Raji (cell line): ENCODE results near the gene CREM.

Experiments used
- POLR2A ChIP-seq: IDR thresholded peaks from 2 replicates; pipeline ENCODE4 v1.6.1; 2011; ENCODE audit warnings: low read depth, low read length, control low read depth; ENCODE audit not compliant: insufficient read depth

Gene CREM

GRCh38 chr10:35172574-35172973 lies 45.9 kb downstream of the CREM start:
- no peak for TF ChIP-seq POLR2A

GRCh38 chr10:35178331-35178730 lies 51.7 kb downstream of the CREM start:
- TF ChIP-seq POLR2A = no peak

GRCh38 chr10:35182631-35183510 lies 56.2 kb downstream of the CREM start:
- TF ChIP-seq POLR2A = no peak

GRCh38 chr10:35184527-35185171 lies 58.0 kb downstream of the CREM start:
- TF ChIP-seq POLR2A = no peak

- TF ChIP-seq POLR2A = no peak
Measured at GRCh38 chr10:35185260-35186034, 58.8 kb downstream of the CREM start.

- TF ChIP-seq POLR2A = no peak
Measured at GRCh38 chr10:35188954-35189353, 62.3 kb downstream of the CREM start.

GRCh38 chr10:35191523-35191922 lies 64.9 kb downstream of the CREM start:
- TF ChIP-seq POLR2A = no peak

- TF ChIP-seq POLR2A = no peak
Measured at GRCh38 chr10:35192645-35193249, 66.1 kb downstream of the CREM start.

- no peak for TF ChIP-seq POLR2A
Measured at GRCh38 chr10:35194471-35194870, 67.8 kb downstream of the CREM start.

- TF ChIP-seq POLR2A = 0 out of 2 replicates have a peak, but pooled peaks have one; percentile 24
Measured at GRCh38 chr10:35194906-35195305, 68.3 kb downstream of the CREM start.

- peak; percentile 77 for TF ChIP-seq POLR2A
Measured at GRCh38 chr10:35195361-35196306, 69.0 kb downstream of the CREM start.

GRCh38 chr10:35200487-35200886 lies 73.8 kb downstream of the CREM start:
- no peak for TF ChIP-seq POLR2A

- no peak for TF ChIP-seq POLR2A
Measured at GRCh38 chr10:35201234-35201633, 74.6 kb downstream of the CREM start.

- TF ChIP-seq POLR2A = no peak
Measured at GRCh38 chr10:35202050-35202449, 75.4 kb downstream of the CREM start.
